DLD1 (cell line): Measurements from ENCODE around the gene TLE6.
"Not testable (repeated sequence)": the region's sequence is repeated elsewhere in the genome, so short reads cannot be mapped to it uniquely, and the experiment has no call there.

ENCODE experiments used
- in situ Hi-C: cut with HindIII; loops from 2 replicates; pipeline ENCODE4 v1.10.0; 2017; ENCODE audit warnings: low sequenced_read_pairs

Gene TLE6

GRCh38 chr19:3001235-3001800 is 24.0 kb downstream of the TLE6 start:
- in situ Hi-C loops = no loop called here

- in situ Hi-C loops = no loop called here
These were observed 25.7 kb downstream of the TLE6 start for GRCh38 chr19:3003046-3003445.

- in situ Hi-C loops = no loop called here
These were observed 27.2 kb downstream of the TLE6 start for GRCh38 chr19:3004522-3004921.

- in situ Hi-C loops = no loop called here
These were observed 28.0 kb downstream of the TLE6 start for GRCh38 chr19:3005345-3005744.

- in situ Hi-C loops = no loop called here
These were observed 28.9 kb downstream of the TLE6 start for GRCh38 chr19:3006075-3006767.

- in situ Hi-C loops = no loop called here
These were observed 30.6 kb downstream of the TLE6 start for GRCh38 chr19:3007975-3008374.

GRCh38 chr19:3008994-3009393 is 31.6 kb downstream of the TLE6 start:
- in situ Hi-C loops = no loop called here

GRCh38 chr19:3010871-3011270 is 33.5 kb downstream of the TLE6 start:
- in situ Hi-C loops = no loop called here

GRCh38 chr19:3012059-3012458 is 34.7 kb downstream of the TLE6 start:
- in situ Hi-C loops = not testable (repeated sequence)

- in situ Hi-C loops = no loop called here
These were observed 35.4 kb downstream of the TLE6 start for GRCh38 chr19:3012621-3013262.

- in situ Hi-C loops = no loop called here
These were observed 35.9 kb downstream of the TLE6 start for GRCh38 chr19:3013263-3013725.

GRCh38 chr19:3014135-3014534 is 36.8 kb downstream of the TLE6 start:
- in situ Hi-C loops = no loop called here

- in situ Hi-C loops = no loop called here
These were observed 38.0 kb downstream of the TLE6 start for GRCh38 chr19:3015126-3016057.

- in situ Hi-C loops = no loop called here
These were observed 40.6 kb downstream of the TLE6 start for GRCh38 chr19:3017923-3018322.

- in situ Hi-C loops = no loop called here
These were observed 42.0 kb downstream of the TLE6 start for GRCh38 chr19:3019211-3019854.

GRCh38 chr19:3020321-3020960 is 43.1 kb downstream of the TLE6 start:
- in situ Hi-C loops = no loop called here

- in situ Hi-C loops = no loop called here
These were observed 47.1 kb downstream of the TLE6 start for GRCh38 chr19:3024509-3024869.

- in situ Hi-C loops = no loop called here
These were observed 47.6 kb downstream of the TLE6 start for GRCh38 chr19:3024870-3025548.

- in situ Hi-C loops = no loop called here
These were observed 48.2 kb downstream of the TLE6 start for GRCh38 chr19:3025549-3025886.

- in situ Hi-C loops = no loop called here
These were observed 49.4 kb downstream of the TLE6 start for GRCh38 chr19:3026768-3027167.
